ENCODE measurements around the gene COPS4.

- TF ChIP-seq, protein P1, sequence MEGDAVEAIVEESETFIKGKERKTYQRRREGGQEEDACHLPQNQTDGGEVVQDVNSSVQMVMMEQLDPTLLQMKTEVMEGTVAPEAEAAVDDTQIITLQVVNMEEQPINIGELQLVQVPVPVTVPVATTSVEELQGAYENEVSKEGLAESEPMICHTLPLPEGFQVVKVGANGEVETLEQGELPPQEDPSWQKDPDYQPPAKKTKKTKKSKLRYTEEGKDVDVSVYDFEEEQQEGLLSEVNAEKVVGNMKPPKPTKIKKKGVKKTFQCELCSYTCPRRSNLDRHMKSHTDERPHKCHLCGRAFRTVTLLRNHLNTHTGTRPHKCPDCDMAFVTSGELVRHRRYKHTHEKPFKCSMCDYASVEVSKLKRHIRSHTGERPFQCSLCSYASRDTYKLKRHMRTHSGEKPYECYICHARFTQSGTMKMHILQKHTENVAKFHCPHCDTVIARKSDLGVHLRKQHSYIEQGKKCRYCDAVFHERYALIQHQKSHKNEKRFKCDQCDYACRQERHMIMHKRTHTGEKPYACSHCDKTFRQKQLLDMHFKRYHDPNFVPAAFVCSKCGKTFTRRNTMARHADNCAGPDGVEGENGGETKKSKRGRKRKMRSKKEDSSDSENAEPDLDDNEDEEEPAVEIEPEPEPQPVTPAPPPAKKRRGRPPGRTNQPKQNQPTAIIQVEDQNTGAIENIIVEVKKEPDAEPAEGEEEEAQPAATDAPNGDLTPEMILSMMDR (IDR thresholded peaks at IDR 0.05) = no peak
- TF ChIP-seq POLR2A (IDR thresholded peaks at IDR 0.05) = no peak
These were observed 72.6 kb downstream of the COPS4 start for GRCh38 chr4:83107631-83108030.

All from heart left ventricle (tissue), 13 donors.